Transverse colon (tissue), 3 donors: ENCODE data around the gene TUBB.

Experiments used
- EP300 ChIP-seq: sonication (generic); formaldehyde crosslinking; IDR thresholded peaks from one replicate; pipeline ENCODE4 v1.6.1; 2017; ENCODE audit warnings: antibody characterized with exemption, low read depth
- TF ChIP-seq, protein P1 (sequence below), 5 experiments: fragments of 200-600 bp in 3 of 5; fragments of 450-650 bp in 2 of 5; sonication (generic) in 3 of 5; IDR thresholded peaks; 1 replicate in 2 of 5; 2 replicates in 3 of 5; pipeline ENCODE4 v1.5.1; 2016 to 2017; ENCODE audit warnings: antibody characterized with exemption in 5 of 5, inconsistent platforms in 3 of 5, mild to moderate bottlenecking in 2 of 5, moderate library complexity in 1 of 5

DNA sequence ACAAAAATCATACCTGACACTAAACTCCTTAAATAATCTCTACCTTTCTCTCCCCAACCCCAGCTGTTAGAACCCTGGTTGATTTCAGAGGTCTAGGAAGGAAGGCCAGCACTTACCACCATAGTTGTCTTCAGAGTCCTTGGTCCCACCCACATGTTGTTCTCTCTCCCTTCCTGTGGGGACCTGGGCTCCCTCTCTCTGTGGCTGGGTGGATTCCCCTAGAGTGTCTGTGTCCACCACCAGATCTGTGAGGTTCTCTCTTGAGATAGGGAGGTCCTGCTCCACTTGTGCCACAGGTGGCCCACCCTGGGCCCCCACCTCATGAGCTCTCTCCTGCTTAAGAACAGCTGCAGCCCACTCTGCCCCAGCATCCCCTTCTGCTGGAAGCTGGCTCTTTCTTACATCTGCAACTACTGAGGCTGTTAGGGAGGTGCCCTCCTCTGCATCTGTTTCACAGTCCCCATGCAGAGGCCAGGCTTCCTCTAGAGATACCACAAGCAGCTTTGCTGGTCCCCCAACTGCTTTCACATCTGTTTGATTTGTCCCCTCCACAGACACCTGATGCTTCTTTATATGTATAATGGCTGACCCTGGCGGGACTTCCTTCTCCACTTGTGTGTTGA lies 8.3 kb upstream of the TUBB start:
- TF ChIP-seq, protein P1, sequence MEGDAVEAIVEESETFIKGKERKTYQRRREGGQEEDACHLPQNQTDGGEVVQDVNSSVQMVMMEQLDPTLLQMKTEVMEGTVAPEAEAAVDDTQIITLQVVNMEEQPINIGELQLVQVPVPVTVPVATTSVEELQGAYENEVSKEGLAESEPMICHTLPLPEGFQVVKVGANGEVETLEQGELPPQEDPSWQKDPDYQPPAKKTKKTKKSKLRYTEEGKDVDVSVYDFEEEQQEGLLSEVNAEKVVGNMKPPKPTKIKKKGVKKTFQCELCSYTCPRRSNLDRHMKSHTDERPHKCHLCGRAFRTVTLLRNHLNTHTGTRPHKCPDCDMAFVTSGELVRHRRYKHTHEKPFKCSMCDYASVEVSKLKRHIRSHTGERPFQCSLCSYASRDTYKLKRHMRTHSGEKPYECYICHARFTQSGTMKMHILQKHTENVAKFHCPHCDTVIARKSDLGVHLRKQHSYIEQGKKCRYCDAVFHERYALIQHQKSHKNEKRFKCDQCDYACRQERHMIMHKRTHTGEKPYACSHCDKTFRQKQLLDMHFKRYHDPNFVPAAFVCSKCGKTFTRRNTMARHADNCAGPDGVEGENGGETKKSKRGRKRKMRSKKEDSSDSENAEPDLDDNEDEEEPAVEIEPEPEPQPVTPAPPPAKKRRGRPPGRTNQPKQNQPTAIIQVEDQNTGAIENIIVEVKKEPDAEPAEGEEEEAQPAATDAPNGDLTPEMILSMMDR (IDR thresholded peaks at IDR 0.05), result no peak
- no peak for TF ChIP-seq EP300
